K562 (cell line): Measurements from ENCODE around the gene EIF1B. TPM values are rescaled to one million over a fixed set of nuclear protein-coding genes. Genes with fewer than 3 reads are reported as not detected.

Experiments used
- ARNT ChIP-seq, 2 experiments: fragments of 450-650 bp; IDR thresholded peaks; 2 replicates each; pipeline ENCODE4 v1.6.1; 2016; ENCODE audit warnings: mild to moderate bottlenecking in 1 of 2
- C11orf30 ChIP-seq: fragments of 450-650 bp; IDR thresholded peaks from 2 replicates; pipeline ENCODE4 v1.6.1; 2016; ENCODE audit warnings: low read depth, mild to moderate bottlenecking
- FOSL1 ChIP-seq: fragments of 200-800 bp; sonication (Bioruptor generic); conservative IDR thresholded peaks from 2 replicates; pipeline ENCODE4 v1.6.1; 2016; ENCODE audit warnings: missing genetic modification characterization, missing compliant biosample characterization
- KAT2B ChIP-seq: IDR thresholded peaks from one replicate; pipeline ENCODE4 v1.6.1; 2012; ENCODE audit warnings: low read depth, mild to moderate bottlenecking, control low read depth, inconsistent platforms, low read length, moderate library complexity
- NFE2 ChIP-seq: IDR thresholded peaks from 2 replicates; pipeline ENCODE4 v1.6.1; 2014; ENCODE audit warnings: antibody characterized with exemption, low read depth
- NONO ChIP-seq, 2 experiments: fragments of 200-400 bp in 1 of 2; fragments of 450-650 bp in 1 of 2; formaldehyde crosslinking in 1 of 2; IDR thresholded peaks; 2 replicates each; pipeline ENCODE4 v1.6.1; 2017; ENCODE audit warnings: low read depth in 2 of 2, mild to moderate bottlenecking in 2 of 2, moderate library complexity in 2 of 2, low read length in 1 of 2
- PHB2 ChIP-seq: fragments of 450-650 bp; IDR thresholded peaks from 2 replicates; pipeline ENCODE4 v1.6.1; 2017; ENCODE audit warnings: low read depth
- RFX7 ChIP-seq: fragments of 250-450 bp; sonication (Bioruptor Pico); IDR thresholded peaks from 2 replicates; pipeline ENCODE4 v1.5.1; 2021; ENCODE audit warnings: mild to moderate bottlenecking
- SMARCA4 ChIP-seq: fragments of 450-650 bp; IDR thresholded peaks from 2 replicates; pipeline ENCODE4 v1.6.1; 2016
- SOX6 ChIP-seq: fragments of 450-650 bp; IDR thresholded peaks from 2 replicates; pipeline ENCODE4 v1.6.1; 2014; ENCODE audit warnings: mild to moderate bottlenecking
- UBTF ChIP-seq, 2 experiments: IDR thresholded peaks; 2 replicates each; pipeline ENCODE4 v1.6.1; 2012; ENCODE audit warnings: improper control_type of control experiment in 2 of 2, low read depth in 2 of 2, low read length in 2 of 2, borderline replicate concordance in 1 of 2
- ZBTB17 ChIP-seq: fragments of 450-650 bp; formaldehyde crosslinking; IDR thresholded peaks from 2 replicates; pipeline ENCODE4 v1.4.0; 2020; ENCODE audit warnings: mild to moderate bottlenecking
- ZNF224 ChIP-seq: sonication (generic); formaldehyde crosslinking; IDR thresholded peaks from 2 replicates; pipeline ENCODE4 v1.8.0; 2022; ENCODE audit warnings: mild to moderate bottlenecking, missing genetic modification reagents
- ZNF316 ChIP-seq: fragments of 450-650 bp; IDR thresholded peaks from 2 replicates; pipeline ENCODE4 v1.6.1; 2016
- ZNF639 ChIP-seq, 2 experiments: fragments of 200-800 bp in 1 of 2; sonication (Bioruptor generic) in 1 of 2; sonication (generic) in 1 of 2; formaldehyde crosslinking in 1 of 2; IDR thresholded peaks in 1 of 2; conservative IDR thresholded peaks in 1 of 2; 2 replicates each; pipeline versions ENCODE4 v1.5.0 to v1.6.1; 2016 to 2020; ENCODE audit warnings: missing compliant biosample characterization in 1 of 2, missing genetic modification characterization in 1 of 2, missing genetic modification reagents in 1 of 2
- polyA plus RNA-seq, 8 experiments: library from polyadenylated mRNA; depleted of rRNA in 4 of 8; stranded (reverse) in 5 of 8; unstranded in 3 of 8; fragments of >200 nt; fragmentation: Nextera tagmentation in 2 of 8; fragmentation: Illumina TruSeq in 1 of 8; extraction: Ambion mirVana in 2 of 8; extraction: Trizol in 1 of 8; gene quantifications; 2 replicates each; pipeline versions ENCODE4 v1.2.1 to v1.2.3, GENCODE V29; 2011 to 2014; ENCODE audit warnings: inconsistent platforms in 1 of 8, missing spikeins in 1 of 8
- total RNA-seq, 7 experiments: library from RNA; depleted of rRNA in 6 of 7; stranded (reverse); fragments of >200 nt in 6 of 7; fragmentation: Illumina TruSeq in 2 of 7; extraction: Trizol in 2 of 7; gene quantifications; 2 replicates each; pipeline versions ENCODE4 v1.2.1 to v1.2.3, GENCODE V29; 2011 to 2021; ENCODE audit warnings: low replicate concordance in 1 of 7

Gene EIF1B
- total and polyA plus RNA-seq, 9 of the 15 experiments (the other 6 are each of a cell fraction or from before 2014, with no cell fraction given) = 18.1 to 184 (median 78.9) TPM

DNA sequence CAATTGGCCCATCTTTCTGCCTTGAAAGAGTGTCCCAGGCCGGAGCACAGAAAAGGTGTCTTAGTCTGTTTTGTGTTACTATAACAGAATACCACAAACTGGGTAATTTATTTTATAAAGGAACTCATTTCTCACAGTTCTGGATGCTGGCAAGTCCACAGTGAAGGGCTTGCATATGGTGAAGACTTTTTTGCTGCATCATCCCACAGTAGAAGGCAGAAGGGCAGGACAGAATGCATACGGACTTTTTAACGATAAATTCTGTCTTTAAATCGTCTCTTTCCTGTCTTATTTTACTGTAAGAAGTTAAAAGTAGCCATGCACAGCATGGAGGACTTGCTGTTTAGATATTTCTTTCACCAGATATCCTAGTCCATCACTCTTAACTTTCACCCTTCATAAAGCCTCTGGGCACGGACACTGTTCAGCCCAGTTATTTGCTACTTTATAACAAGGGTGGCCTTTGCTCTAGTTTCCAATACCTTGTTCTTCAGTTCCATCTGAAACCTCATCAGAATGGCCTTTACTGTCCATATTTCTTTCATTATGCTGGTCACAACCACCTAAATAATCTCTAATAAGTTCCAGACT lies 10.3 kb upstream of the EIF1B start (continued):
- no peak for TF ChIP-seq UBTF (IDR thresholded peaks at IDR 0.05; ENCODE audit: borderline replicate concordance in 1 of 2, low read depth in 2 of 2, low read length in 2 of 2)
- no peak for TF ChIP-seq ZBTB17
- TF ChIP-seq ZNF224 = no peak
- TF ChIP-seq SMARCA4 = no peak
- no peak for TF ChIP-seq PHB2
- TF ChIP-seq FOSL1 (tag) = no peak
- peak; percentile 94 for TF ChIP-seq NFE2
- TF ChIP-seq ZNF639 (CRISPR knock-in tag; conservative IDR thresholded peaks at IDR 0.05 in 1 of 2, IDR thresholded peaks at IDR 0.05 in 1 of 2) = peak in 1 of 2 experiments; percentile 21; a peak in 1 of 4 replicates
- TF ChIP-seq RFX7 (CRISPR knock-in tag) = no peak
- no peak for TF ChIP-seq KAT2B
- TF ChIP-seq SOX6 = no peak
- TF ChIP-seq C11orf30 = peak; percentile 81
- TF ChIP-seq ZNF316 = peak; percentile 85
- no peak for TF ChIP-seq ARNT (IDR thresholded peaks at IDR 0.05)
- no peak for TF ChIP-seq NONO (IDR thresholded peaks at IDR 0.05; ENCODE audit: low read depth in 2 of 2, low read length in 1 of 2)
- TF ChIP-seq, all 486 proteins: peak for 22
